Nephron (organoid): ENCODE data around the gene ALDH5A1.

Experiments used
- H3K27ac Mint-ChIP-seq, 3 experiments: 2 replicates each; pipeline ENCODE4 v1.8.0; 2020; ENCODE audit warnings: mixed read lengths in 3 of 3, mild to moderate bottlenecking in 2 of 3, moderate library complexity in 1 of 3
- H3K27me3 Mint-ChIP-seq: 2 replicates; pipeline ENCODE4 v1.8.0; 2021; ENCODE audit warnings: low read depth, mild to moderate bottlenecking, moderate library complexity, mixed read lengths
- H3K36me3 Mint-ChIP-seq: 2 replicates; pipeline ENCODE4 v1.8.0; 2020; ENCODE audit warnings: low read depth, mixed read lengths
- H3K4me1 Mint-ChIP-seq: 2 replicates; pipeline ENCODE4 v1.8.0; 2020; ENCODE audit warnings: mixed read lengths
- H3K4me3 Mint-ChIP-seq, 3 experiments: 2 replicates each; pipeline ENCODE4 v1.8.0; 2020; ENCODE audit warnings: mild to moderate bottlenecking in 3 of 3, mixed read lengths in 3 of 3, moderate library complexity in 2 of 3
- H3K9me3 Mint-ChIP-seq: 2 replicates; pipeline ENCODE4 v1.8.0; 2020; ENCODE audit warnings: mixed read lengths
- CTCF ChIP-seq, 3 experiments: fragments of 200-600 bp; sonication (generic); IDR thresholded peaks; one replicate each; pipeline ENCODE4 v1.5.0; 2021; ENCODE audit warnings: antibody characterized with exemption in 3 of 3; ENCODE audit not compliant: unreplicated experiment in 3 of 3

ALDH5A1 gene

DNA sequence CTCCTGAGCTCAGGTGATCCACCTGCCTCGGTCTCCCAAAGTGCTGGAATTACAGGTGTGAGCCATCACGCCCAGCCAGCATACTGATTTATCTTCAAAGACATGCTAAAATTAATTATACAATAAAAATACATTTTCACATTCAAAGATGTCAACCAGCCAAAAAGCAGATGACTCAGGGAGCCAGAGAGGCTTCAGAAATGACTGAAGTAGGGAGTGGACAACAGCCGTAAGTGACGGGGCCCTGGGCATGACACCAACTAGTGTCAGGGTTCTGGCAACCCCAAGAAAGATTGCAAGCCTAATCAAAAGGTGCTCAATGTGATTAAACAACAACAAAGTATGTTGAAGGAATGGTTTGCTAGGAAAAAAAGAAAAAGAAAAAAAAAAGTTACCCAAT is 33.8 kb upstream of the ALDH5A1 start:
- H3K9me3 Mint-ChIP-seq: no peaks in the 10 kb centered on the region
- H3K27ac Mint-ChIP-seq: no peak overlapping the region

GRCh38 chr6:24464253-24465038 is 30.3 kb upstream of the ALDH5A1 start:
- Mint-ChIP-seq H3K4me1 (no peaks in the 10 kb centered on the region), H3K27ac (no peak overlapping the region), H3K4me3 (no peak overlapping the region), H3K27me3 (no peaks in the 10 kb centered on the region), H3K9me3 (no peaks in the 10 kb centered on the region), H3K36me3 (no peaks in the 10 kb centered on the region)
- TF ChIP-seq CTCF (IDR thresholded peaks at IDR 0.05; ENCODE audit: unreplicated experiment in 3 of 3): no peak

More for the DNA sequence above, 33.8 kb upstream of the ALDH5A1 start:
- Mint-ChIP-seq H3K27me3 (no peaks in the 10 kb centered on the region), H3K4me3 (no peak overlapping the region), H3K36me3 (no peaks in the 10 kb centered on the region), H3K4me1 (no peaks in the 10 kb centered on the region)
- TF ChIP-seq CTCF (IDR thresholded peaks at IDR 0.05; ENCODE audit: unreplicated experiment in 3 of 3): no peak

GRCh38 chr6:24469811-24470210 is 25.0 kb upstream of the ALDH5A1 start:
- H3K27ac Mint-ChIP-seq: no peak overlapping the region
- H3K36me3 Mint-ChIP-seq: no peaks in the 10 kb centered on the region
- H3K27me3 Mint-ChIP-seq: no peaks in the 10 kb centered on the region
- TF ChIP-seq CTCF (IDR thresholded peaks at IDR 0.05; ENCODE audit: unreplicated experiment in 3 of 3): no peak
- no peaks in the 10 kb centered on the region for H3K9me3 Mint-ChIP-seq
- H3K4me1 Mint-ChIP-seq: no peaks in the 10 kb centered on the region
- H3K4me3 Mint-ChIP-seq: no peak overlapping the region

- Mint-ChIP-seq H3K4me1 (no peaks in the 10 kb centered on the region), H3K4me3 (no peak overlapping the region), H3K27me3 (no peaks in the 10 kb centered on the region), H3K27ac (no peak overlapping the region), H3K9me3 (no peaks in the 10 kb centered on the region), H3K36me3 (no peaks in the 10 kb centered on the region)
- no peak for TF ChIP-seq CTCF (IDR thresholded peaks at IDR 0.05; ENCODE audit: unreplicated experiment in 3 of 3)
Measured at GRCh38 chr6:24472181-24472580, 22.6 kb upstream of the ALDH5A1 start.

GRCh38 chr6:24476631-24477030 is 18.1 kb upstream of the ALDH5A1 start:
- Mint-ChIP-seq H3K27me3 (no peaks in the 10 kb centered on the region), H3K27ac (no peak overlapping the region), H3K4me1 (no peaks in the 10 kb centered on the region), H3K9me3 (peaks cover 6% of the 10 kb centered on the region), H3K4me3 (no peak overlapping the region), H3K36me3 (peaks cover 8% of the 10 kb centered on the region)
- TF ChIP-seq CTCF (IDR thresholded peaks at IDR 0.05; ENCODE audit: unreplicated experiment in 3 of 3): no peak

GRCh38 chr6:24477070-24477469 is 17.7 kb upstream of the ALDH5A1 start:
- no peak for TF ChIP-seq CTCF (IDR thresholded peaks at IDR 0.05; ENCODE audit: unreplicated experiment in 3 of 3)
- Mint-ChIP-seq H3K9me3 (peaks cover 6% of the 10 kb centered on the region), H3K4me1 (no peaks in the 10 kb centered on the region), H3K4me3 (no peak overlapping the region), H3K27me3 (no peaks in the 10 kb centered on the region), H3K27ac (no peak overlapping the region), H3K36me3 (peaks cover 8% of the 10 kb centered on the region)
